Effector memory CD4-positive, alpha-beta T cell (primary cell): Measurements from ENCODE around the gene UHRF1.

Experiments
- DNase-seq, 3 donors: peaks; one replicate each; pipeline ENCODE4 v3.0.0-alpha.2; 2020
- H3K27ac ChIP-seq: 2 replicates; pipeline ENCODE4 v1.7.0; 2013; ENCODE audit warnings: mild to moderate bottlenecking, low read length, moderate library complexity; ENCODE audit not compliant: insufficient read depth, poor library complexity, severe bottlenecking
- H3K27me3 ChIP-seq: replicated peaks from 2 replicates; pipeline ENCODE4 v1.7.0; 2013; ENCODE audit warnings: mild to moderate bottlenecking, low read length; ENCODE audit not compliant: insufficient read depth, control insufficient read depth, poor library complexity, severe bottlenecking
- H3K36me3 ChIP-seq: 2 replicates; pipeline ENCODE4 v1.7.0; 2013; ENCODE audit warnings: mild to moderate bottlenecking, low read length, moderate library complexity; ENCODE audit not compliant: control insufficient read depth, insufficient read depth
- H3K4me1 ChIP-seq: 2 replicates; pipeline ENCODE4 v1.7.0; 2013; ENCODE audit warnings: low read length, mild to moderate bottlenecking; ENCODE audit not compliant: control insufficient read depth, insufficient read depth, poor library complexity, severe bottlenecking
- H3K4me3 ChIP-seq: 2 replicates; pipeline ENCODE4 v1.7.0; 2013; ENCODE audit warnings: low read length, low read depth, mild to moderate bottlenecking; ENCODE audit not compliant: insufficient read depth, poor library complexity, severe bottlenecking
- H3K9me3 ChIP-seq: 2 replicates; pipeline ENCODE4 v1.7.0; 2013; ENCODE audit warnings: mild to moderate bottlenecking, low read length, moderate library complexity; ENCODE audit not compliant: control insufficient read depth

Gene UHRF1

DNA sequence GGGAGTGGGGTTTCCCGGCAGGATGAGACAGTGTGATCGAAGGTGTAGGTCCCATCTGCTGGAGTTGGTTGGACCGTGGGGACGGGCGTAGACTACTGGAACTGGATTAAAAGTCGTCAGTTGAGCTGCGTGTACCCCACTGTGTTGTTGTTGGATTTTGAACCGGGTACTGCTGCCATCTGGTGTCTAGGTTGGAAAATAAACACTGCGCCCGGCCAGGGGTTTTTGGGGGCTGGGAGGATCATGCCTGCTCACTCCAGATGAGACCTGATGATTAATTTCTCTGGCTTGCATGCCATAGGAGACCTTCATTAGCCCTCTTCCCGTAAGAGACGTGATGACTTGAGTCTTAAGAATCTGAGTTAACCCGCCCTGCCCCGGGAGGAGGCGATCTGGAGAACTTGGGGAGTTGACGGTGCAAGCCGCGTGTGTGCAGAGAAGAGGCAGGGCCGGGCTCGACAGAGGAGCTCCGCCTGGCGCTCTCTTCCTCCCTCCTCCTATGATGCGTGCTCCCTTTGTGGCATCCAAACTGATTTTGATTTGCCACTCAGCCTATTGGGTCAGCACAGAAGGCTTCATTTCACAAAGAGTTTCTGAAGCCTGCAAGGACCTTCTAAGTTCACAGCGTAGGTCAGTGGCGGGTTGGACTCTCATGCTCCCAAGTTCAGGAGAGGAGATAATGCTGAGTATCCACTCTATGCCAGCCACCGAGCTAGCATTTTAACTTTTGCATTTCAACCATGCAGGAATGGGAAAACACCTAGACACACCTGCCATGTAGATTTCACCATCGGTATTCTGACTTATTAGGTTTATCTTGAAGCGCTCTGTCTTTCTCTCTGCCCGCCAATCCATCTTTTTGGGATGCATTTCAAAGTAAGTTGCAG lies 2.7 kb downstream of the UHRF1 start:
- Histone ChIP-seq H3K4me3 (peak overlapping the region; percentile 72), H3K9me3 (no peaks in the 10 kb centered on the region), H3K36me3 (no peaks in the 10 kb centered on the region)

DNA sequence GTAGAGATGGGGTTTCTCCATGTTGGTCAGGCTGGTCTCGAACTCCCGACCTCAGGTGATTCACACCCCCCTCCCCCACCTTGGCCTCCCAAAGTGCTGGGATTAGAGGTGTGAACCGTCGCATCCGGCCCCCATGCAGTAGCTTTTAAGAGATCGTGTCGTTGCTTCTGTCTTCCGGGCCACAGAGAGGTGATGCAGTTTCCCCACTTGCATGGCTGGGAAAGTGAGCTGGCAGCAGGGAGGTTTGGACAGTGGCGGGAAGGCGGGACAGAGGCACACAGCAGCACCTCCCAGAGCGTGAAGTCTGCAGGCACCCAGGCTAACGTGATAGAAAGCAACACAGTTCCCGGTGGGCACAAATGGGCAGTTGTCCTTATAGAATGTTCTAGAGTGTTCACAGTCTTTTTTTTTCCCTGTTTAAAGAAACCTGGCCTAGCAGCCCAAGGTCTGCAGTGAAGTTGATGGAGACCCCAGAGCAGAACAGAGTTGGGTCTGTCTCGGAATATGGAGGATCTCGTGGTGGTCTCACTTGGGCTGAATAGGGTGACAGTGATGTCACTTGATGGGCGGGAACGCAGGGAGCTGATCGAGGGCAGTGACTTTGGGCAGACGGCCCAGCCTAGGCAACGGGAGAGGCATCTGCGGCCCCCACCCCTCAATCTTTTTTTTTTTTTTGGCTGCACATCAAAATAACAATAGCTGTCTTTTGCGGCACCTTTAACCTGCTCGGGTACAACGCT lies 4.9 kb downstream of the UHRF1 start:
- DNase-seq: peak; percentile 4 to 22 (median 20)
- Histone ChIP-seq H3K4me3 (peak overlapping the region; percentile 53), H3K36me3 (no peaks in the 10 kb centered on the region), H3K27ac (peak overlapping the region; percentile 22), H3K27me3 (no peaks in the 10 kb centered on the region), H3K9me3 (no peaks in the 10 kb centered on the region), H3K4me1 (peaks cover 26% of the 10 kb centered on the region)

More for the DNA sequence above, 2.7 kb downstream of the UHRF1 start:
- H3K27ac ChIP-seq: no peak overlapping the region
- no peaks in the 10 kb centered on the region for H3K27me3 ChIP-seq
- DNase-seq: peak; percentile 38 to 56 (median 50)
- peaks cover 26% of the 10 kb centered on the region for H3K4me1 ChIP-seq

DNA sequence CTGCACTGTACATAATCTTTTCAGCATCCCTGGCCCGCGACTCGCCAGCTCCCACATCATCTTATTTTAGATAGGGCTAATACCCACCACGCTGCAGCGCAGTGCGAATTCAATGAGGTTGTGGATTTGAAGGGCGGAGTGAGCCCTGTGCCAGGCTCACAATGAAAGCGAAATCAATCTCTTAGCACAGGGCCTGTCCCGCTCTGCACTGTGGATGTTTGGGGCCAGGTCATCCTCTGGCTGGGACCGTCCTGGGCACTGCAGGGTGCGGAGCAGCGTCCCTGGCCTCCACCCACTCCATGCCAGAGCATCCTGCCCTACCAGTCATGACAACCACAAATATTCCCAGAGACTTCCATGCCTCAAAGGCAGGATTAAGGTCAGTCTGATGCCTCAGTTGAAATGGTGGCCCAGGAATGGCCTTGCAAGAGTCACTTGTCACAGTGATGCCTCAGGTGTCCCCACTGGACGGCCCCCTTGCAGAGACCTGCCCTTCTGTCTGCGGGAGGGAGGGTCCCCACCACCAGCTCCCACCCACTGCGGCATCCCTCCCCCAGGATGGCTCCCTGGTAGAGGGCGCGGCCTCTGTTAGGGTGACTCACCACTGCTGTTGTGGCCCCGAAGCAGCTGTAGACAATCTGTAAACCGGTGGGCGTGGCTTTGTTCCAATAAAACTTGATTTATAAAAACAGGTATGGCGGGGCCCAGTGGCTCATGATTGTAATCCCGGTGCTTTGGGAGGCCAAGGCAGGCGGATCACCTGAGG lies 5.6 kb downstream of the UHRF1 start:
- DNase-seq: peak; percentile 47 to 66 (median 60)
- H3K27ac ChIP-seq: peak overlapping the region; percentile 62
- H3K27me3 ChIP-seq: no peaks in the 10 kb centered on the region
- H3K36me3 ChIP-seq: no peaks in the 10 kb centered on the region
- H3K9me3 ChIP-seq: no peaks in the 10 kb centered on the region
- H3K4me1 ChIP-seq: peaks cover 26% of the 10 kb centered on the region
- H3K4me3 ChIP-seq: peak overlapping the region; percentile 53

DNA sequence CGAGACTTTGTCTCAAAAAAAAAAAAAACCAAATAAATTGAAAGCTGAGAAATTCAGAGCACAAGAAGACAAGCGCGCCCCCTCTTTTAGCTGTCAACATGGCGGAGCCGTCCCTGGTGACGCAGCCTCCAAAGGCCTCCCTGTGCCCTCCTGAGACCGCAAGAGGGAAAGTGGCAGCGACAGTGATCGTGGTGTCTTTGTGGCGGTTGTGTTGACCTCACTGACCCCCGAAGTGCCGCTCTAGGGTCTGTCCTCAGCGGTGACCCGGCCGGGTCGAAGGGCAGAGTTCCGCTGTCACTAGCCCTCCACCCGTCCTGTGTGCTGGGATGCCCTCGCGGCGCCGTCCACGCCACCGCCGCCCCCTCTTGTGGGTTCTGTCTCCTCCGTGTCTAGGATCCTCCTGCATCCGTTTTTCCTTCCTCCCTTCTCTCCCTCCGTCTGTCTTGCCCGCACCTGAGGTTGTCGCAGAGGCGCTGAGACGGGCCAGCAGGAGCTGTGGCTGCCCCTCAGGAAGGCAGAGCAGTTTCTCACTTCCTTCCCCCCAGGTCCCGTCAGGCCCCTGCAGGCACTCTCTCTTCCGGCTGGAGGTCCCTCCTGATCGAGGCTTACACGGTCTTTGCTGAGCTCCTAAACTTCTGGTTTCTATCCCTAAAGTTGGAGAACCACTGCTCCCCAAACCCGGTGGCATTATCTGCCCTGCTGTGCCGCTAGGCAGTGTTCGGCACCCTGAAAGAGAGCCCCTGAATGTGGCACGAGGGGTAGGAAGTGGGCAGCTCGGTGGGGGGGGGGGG lies 7.2 kb downstream of the UHRF1 start:
- peak overlapping the region; percentile 62 for H3K27ac ChIP-seq
- H3K27me3 ChIP-seq: no peaks in the 10 kb centered on the region
- H3K4me1 ChIP-seq: peaks cover 13% of the 10 kb centered on the region
- no peaks in the 10 kb centered on the region for H3K9me3 ChIP-seq
- peak in 2 of 3 donors; percentile 13 to 22 for DNase-seq
- H3K4me3 ChIP-seq: peak overlapping the region; percentile 53
- no peaks in the 10 kb centered on the region for H3K36me3 ChIP-seq

DNA sequence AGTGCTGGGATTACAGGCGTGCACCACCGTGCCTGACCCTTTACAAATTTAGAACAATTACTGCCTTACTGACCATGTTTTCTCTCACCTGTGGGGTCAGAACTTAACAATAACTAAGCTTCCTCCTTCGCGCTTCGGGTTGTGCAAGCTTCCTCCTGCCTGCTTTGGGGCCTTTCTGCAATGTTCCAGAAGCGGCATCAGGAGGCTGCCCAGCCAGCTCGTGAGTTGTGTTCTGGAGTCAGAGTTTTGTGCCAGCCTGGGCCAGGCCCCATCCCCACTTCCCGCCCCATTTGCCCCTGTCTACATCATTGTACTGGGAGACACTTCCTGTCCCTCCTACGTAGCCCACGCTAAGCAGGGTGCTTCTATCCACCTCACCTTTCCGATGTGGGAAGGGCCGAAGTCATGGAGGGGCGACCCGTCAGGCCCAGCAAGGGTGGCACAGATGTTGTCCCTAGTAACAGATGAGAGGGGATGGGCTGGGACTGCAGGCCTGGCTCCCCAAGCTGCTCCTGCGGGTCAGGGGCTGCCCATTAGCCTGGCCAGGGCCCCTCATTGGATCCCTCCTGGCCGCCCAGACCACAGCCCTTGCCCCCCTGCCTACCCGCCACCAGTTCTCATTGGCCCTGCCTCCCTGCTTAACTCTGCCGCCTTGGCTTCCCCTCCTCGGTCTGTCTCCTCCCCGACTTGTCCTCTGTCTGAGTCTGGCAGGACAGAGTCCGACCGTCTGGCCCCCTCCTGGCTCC lies 13.4 kb downstream of the UHRF1 start:
- H3K36me3 ChIP-seq: no peaks in the 10 kb centered on the region
- H3K27ac ChIP-seq: no peak overlapping the region
- no peak for DNase-seq
- no peaks in the 10 kb centered on the region for H3K4me1 ChIP-seq
- H3K27me3 ChIP-seq: no peaks in the 10 kb centered on the region
- no peaks in the 10 kb centered on the region for H3K9me3 ChIP-seq
- no peak overlapping the region for H3K4me3 ChIP-seq

DNA sequence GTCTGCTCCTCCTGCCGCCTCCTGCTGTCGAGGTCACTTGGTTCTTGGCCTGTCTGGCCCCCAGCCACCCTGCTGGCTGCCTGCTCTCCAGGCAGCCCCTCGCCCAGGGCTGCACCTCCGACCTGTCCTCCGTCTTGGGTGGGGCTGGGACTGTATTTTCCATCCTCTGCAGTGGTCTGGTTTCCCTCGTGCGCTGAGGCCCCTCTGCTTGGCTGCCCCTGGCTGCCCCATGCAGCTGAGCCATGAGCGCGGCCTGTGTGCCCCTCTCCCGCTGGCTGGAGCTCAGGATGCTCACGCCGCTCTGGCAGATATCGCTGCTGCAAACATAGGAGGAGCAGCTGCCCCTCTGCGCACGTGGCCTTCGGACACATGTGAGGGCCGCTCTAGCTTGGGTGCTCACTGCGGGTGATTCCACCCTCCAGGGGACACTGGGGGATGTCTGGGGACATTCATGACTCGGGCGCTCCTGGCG lies 14.0 kb downstream of the UHRF1 start:
- H3K36me3 ChIP-seq: no peaks in the 10 kb centered on the region
- H3K4me3 ChIP-seq: no peak overlapping the region
- DNase-seq: no peak
- H3K9me3 ChIP-seq: no peaks in the 10 kb centered on the region
- no peak overlapping the region for H3K27ac ChIP-seq
- H3K27me3 ChIP-seq: no peaks in the 10 kb centered on the region
- no peaks in the 10 kb centered on the region for H3K4me1 ChIP-seq

DNA sequence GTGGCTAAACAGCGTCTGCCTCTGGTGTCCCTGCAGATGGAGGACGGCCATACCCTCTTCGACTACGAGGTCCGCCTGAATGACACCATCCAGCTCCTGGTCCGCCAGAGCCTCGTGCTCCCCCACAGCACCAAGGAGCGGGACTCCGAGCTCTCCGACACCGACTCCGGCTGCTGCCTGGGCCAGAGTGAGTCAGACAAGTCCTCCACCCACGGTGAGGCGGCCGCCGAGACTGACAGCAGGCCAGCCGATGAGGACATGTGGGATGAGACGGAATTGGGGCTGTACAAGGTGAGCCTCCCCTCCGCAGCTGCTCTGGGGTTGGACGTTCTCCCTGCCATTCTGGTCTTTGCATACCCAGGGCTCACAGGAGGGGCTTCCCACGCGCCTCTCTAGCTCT lies 19.9 kb downstream of the UHRF1 start:
- H3K36me3 ChIP-seq: no peaks in the 10 kb centered on the region
- no peak for DNase-seq
- no peaks in the 10 kb centered on the region for H3K4me1 ChIP-seq
- no peak overlapping the region for H3K27ac ChIP-seq
- no peaks in the 10 kb centered on the region for H3K9me3 ChIP-seq
- H3K27me3 ChIP-seq: no peaks in the 10 kb centered on the region
- no peak overlapping the region for H3K4me3 ChIP-seq

DNA sequence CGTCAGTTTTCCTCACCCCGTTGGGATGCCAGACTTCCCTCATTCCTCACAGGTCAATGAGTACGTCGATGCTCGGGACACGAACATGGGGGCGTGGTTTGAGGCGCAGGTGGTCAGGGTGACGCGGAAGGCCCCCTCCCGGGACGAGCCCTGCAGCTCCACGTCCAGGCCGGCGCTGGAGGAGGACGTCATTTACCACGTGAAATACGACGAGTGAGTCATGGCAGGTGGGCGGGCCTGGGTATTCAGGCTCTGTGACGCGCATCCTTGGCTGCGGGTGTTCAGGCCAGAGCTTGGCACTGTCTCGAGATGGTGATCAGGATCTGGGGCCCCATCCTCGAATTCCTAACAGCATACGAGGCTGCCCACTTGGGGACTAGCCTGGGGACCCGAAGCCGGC lies 21.4 kb downstream of the UHRF1 start:
- Histone ChIP-seq H3K4me3 (no peak overlapping the region), H3K27ac (no peak overlapping the region), H3K4me1 (no peaks in the 10 kb centered on the region), H3K36me3 (no peaks in the 10 kb centered on the region), H3K9me3 (no peaks in the 10 kb centered on the region), H3K27me3 (no peaks in the 10 kb centered on the region)
- no peak for DNase-seq

DNA sequence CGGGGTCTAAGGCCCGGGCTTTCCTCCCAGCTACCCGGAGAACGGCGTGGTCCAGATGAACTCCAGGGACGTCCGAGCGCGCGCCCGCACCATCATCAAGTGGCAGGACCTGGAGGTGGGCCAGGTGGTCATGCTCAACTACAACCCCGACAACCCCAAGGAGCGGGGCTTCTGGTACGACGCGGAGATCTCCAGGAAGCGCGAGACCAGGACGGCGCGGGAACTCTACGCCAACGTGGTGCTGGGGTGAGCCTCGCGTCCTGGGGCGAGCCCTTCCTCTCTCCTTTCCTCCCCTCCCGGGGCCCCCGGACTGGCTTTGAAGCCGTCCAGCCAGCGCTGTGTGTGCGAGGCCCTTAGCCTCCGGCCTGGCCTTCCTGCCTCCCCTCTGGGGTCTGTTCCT lies 23.4 kb downstream of the UHRF1 start:
- Histone ChIP-seq H3K27me3 (no peaks in the 10 kb centered on the region), H3K36me3 (no peaks in the 10 kb centered on the region), H3K27ac (no peak overlapping the region), H3K4me3 (no peak overlapping the region), H3K9me3 (no peaks in the 10 kb centered on the region), H3K4me1 (no peaks in the 10 kb centered on the region)
- no peak for DNase-seq
